Pancreas (tissue), 10 donors: ENCODE results near the gene HABP4. TPM values are rescaled to one million over a fixed set of nuclear protein-coding genes. Genes with fewer than 3 reads are reported as not detected.
A peak's percentile ranks its signal among the peaks of the same experiment; 100 is the strongest.

Experiments
- ATAC-seq, 4 donors: fragments of 200-7000 bp; cut with Tn5 transposase; one replicate each; pipeline versions ENCODE4 v1.8.0 to v1.9.1; 2020; ENCODE audit warnings: mild to moderate bottlenecking in 4 of 4, moderate library complexity in 4 of 4
- DNase-seq, 6 donors: peaks; one replicate each; pipeline ENCODE4 v3.0.0-alpha.2; 2020
- FAIRE-seq: peaks from 2 replicates; lab custom pipeline; 2012; peaks lifted over from hg19 to GRCh38; lab: Jason Lieb, UNC
- H3K27ac ChIP-seq, 4 donors: fragments of 200-600 bp; sonication (generic); 1 replicate in 3 of 4; 2 replicates in 1 of 4; pipeline versions ENCODE4 v1.5.0 to v1.8.0; 2020
- H3K27me3 ChIP-seq, 4 donors: fragments of 200-600 bp; one replicate each; pipeline ENCODE4 v1.8.0; 2021
- H3K36me3 ChIP-seq, 3 donors: fragments of 200-600 bp; sonication (generic) in 1 of 3; one replicate each; pipeline versions ENCODE4 v1.5.0 to v1.8.0; 2020 to 2021
- H3K4me1 ChIP-seq, 3 donors: fragments of 200-600 bp; one replicate each; pipeline ENCODE4 v1.8.0; 2021
- H3K4me3 ChIP-seq, 4 donors: fragments of 200-600 bp; sonication (generic) in 2 of 4; one replicate each; pipeline versions ENCODE4 v1.5.0 to v1.8.0; 2020 to 2021
- H3K9me3 ChIP-seq, 4 donors: fragments of 200-600 bp; one replicate each; pipeline ENCODE4 v1.8.0; 2021
- CTCF ChIP-seq, 4 donors: fragments of 200-600 bp; sonication (generic) in 3 of 4; IDR thresholded peaks; one replicate each; pipeline versions ENCODE4 v1.5.0 to v1.8.0; 2021; ENCODE audit warnings: antibody characterized with exemption in 4 of 4
- WGBS, 2 donors: extraction: QIAGEN DNeasy Blood & Tissue Kit; methylation state at CpG; one replicate each; pipeline ENCODE4 v1.1.7; 2013; 5-methylcytosine and 5-hydroxymethylcytosine counted together
- intact Hi-C, 3 donors: fragments of 100-400 bp; cut with DNase I; formaldehyde crosslinking; loops; one replicate each; pipeline versions ENCODE4 v1.11.1 to v1.14.2; 2022
- polyA plus RNA-seq, 2 donors: library from polyadenylated mRNA; stranded (reverse); fragments of 200-250 nt; gene quantifications; one replicate each; pipeline ENCODE4 v1.2.3, GENCODE V29; 2013
- total RNA-seq, 6 donors: library from RNA; stranded (reverse); fragmentation: NEBNext Ultra II Directional in 4 of 6; extraction: Animal tissue kit (Norgen Biotek cat#: 25700) in 4 of 6; gene quantifications; one replicate each; pipeline versions ENCODE4 v1.2.1 to v1.2.4, GENCODE V29; 2021 to 2023
- donor health status: healthy with polysubstance abuse.
- donor health status: DM: no; HTN: no; CAD: no; lungs with moderate emphysema.
- donor health status: DM: no; HTN: no; CAD: no.
- donor health status: control.
- donor health status: control.
- donor health status: Bipolar disorder and iron deficiency.
- donor health status: DM: yes; HTN: yes; CAD: no.
- donor health status: DM: no; HTN: no; CAD: no.
- donor health status: DM: no; HTN: no; CAD: no.
- donor health status: DM: yes; HTN: yes; CAD: no.

Gene HABP4
- total and polyA plus RNA-seq, 8 donors: 2.8 to 13.0 (median 4.0) TPM

GRCh38 chr9:96450613-96451528, 902 bp downstream of the HABP4 start:
- 1 to 2% methylated on average over 58 to 63 of the region's 63 CpGs for WGBS, 2 donors
- DNase-seq (peak; percentile 16 to 77 (median 37)), FAIRE-seq (no peak), ATAC-seq (peak in 1 of 4 donors; percentile 19)
- intact Hi-C loops: no loop called here
- peak overlapping the region in 3 of 4 donors; percentile 33 to 51 (median 50) for H3K27ac ChIP-seq
- no peaks in the 10 kb centered on the region for H3K36me3 ChIP-seq
- H3K4me3 ChIP-seq: peak overlapping the region; percentile 60 to 74 (median 66)
- no peaks in the 10 kb centered on the region for H3K4me1 ChIP-seq
- H3K27me3 ChIP-seq: no peaks in the 10 kb centered on the region
- TF ChIP-seq CTCF (IDR thresholded peaks at IDR 0.05): no peak
- H3K9me3 ChIP-seq: no peaks in the 10 kb centered on the region

GRCh38 chr9:96453625-96454024, 3.7 kb downstream of the HABP4 start:
- H3K27me3 ChIP-seq: no peaks in the 10 kb centered on the region
- H3K9me3 ChIP-seq: no peaks in the 10 kb centered on the region
- WGBS, 2 donors: 56 to 60% methylated on average over 2 of the region's 2 CpGs
- intact Hi-C loops: no loop called here
- H3K4me1 ChIP-seq: no peaks in the 10 kb centered on the region
- FAIRE-seq: no peak
- peak in 1 of 4 donors; percentile 14 for TF ChIP-seq CTCF (IDR thresholded peaks at IDR 0.05)
- no peak overlapping the region for H3K4me3 ChIP-seq
- H3K27ac ChIP-seq: no peak overlapping the region
- no peak for ATAC-seq
- no peak for DNase-seq
- no peaks in the 10 kb centered on the region for H3K36me3 ChIP-seq

- ATAC-seq: no peak
- intact Hi-C loops: no loop called here
- no peak for FAIRE-seq
- TF ChIP-seq CTCF (IDR thresholded peaks at IDR 0.05): no peak
- Histone ChIP-seq H3K9me3 (no peaks in the 10 kb centered on the region), H3K27ac (no peak overlapping the region), H3K27me3 (no peaks in the 10 kb centered on the region), H3K36me3 (no peaks in the 10 kb centered on the region), H3K4me3 (no peak overlapping the region), H3K4me1 (no peaks in the 10 kb centered on the region)
- 94 to 95% methylated on average over 4 of the region's 4 CpGs for WGBS, 2 donors
- DNase-seq: no peak
These were observed 7.3 kb downstream of the HABP4 start for GRCh38 chr9:96457266-96457665.

GRCh38 chr9:96458226-96458625, 8.3 kb downstream of the HABP4 start:
- intact Hi-C loops: no loop called here
- no peak for ATAC-seq
- no peak overlapping the region for H3K4me3 ChIP-seq
- no peaks in the 10 kb centered on the region for H3K36me3 ChIP-seq
- H3K4me1 ChIP-seq: no peaks in the 10 kb centered on the region
- no peak for TF ChIP-seq CTCF (IDR thresholded peaks at IDR 0.05)
- no peaks in the 10 kb centered on the region for H3K9me3 ChIP-seq
- no peak for FAIRE-seq
- no peaks in the 10 kb centered on the region for H3K27me3 ChIP-seq
- no peak overlapping the region for H3K27ac ChIP-seq
- 92 to 95% methylated on average over 8 of the region's 8 CpGs for WGBS, 2 donors
- DNase-seq: no peak
